Glutamatergic neuron (in vitro differentiated cells): Measurements from ENCODE around the gene PTPRG. TPM values are rescaled to one million over a fixed set of nuclear protein-coding genes. Genes with fewer than 3 reads are reported as not detected.

Experiments
- DNase-seq: peaks from one replicate; pipeline ENCODE4 v3.0.0; 2022
- H3K27ac Mint-ChIP-seq: one replicate; pipeline ENCODE4 v1.8.0; 2020; ENCODE audit warnings: mild to moderate bottlenecking, mixed read lengths, inconsistent platforms; ENCODE audit not compliant: unreplicated experiment
- H3K27me3 Mint-ChIP-seq: one replicate; pipeline ENCODE4 v1.8.0; 2020; ENCODE audit warnings: mild to moderate bottlenecking, moderate library complexity, mixed read lengths, inconsistent platforms; ENCODE audit not compliant: unreplicated experiment
- H3K36me3 Mint-ChIP-seq: one replicate; pipeline ENCODE4 v1.8.0; 2020; ENCODE audit warnings: mild to moderate bottlenecking, mixed read lengths, inconsistent platforms; ENCODE audit not compliant: unreplicated experiment
- H3K4me1 Mint-ChIP-seq: one replicate; pipeline ENCODE4 v1.8.0; 2020; ENCODE audit warnings: mild to moderate bottlenecking, low read depth, mixed read lengths, inconsistent platforms; ENCODE audit not compliant: unreplicated experiment
- H3K4me3 Mint-ChIP-seq: one replicate; pipeline ENCODE4 v1.8.0; 2020; ENCODE audit warnings: mild to moderate bottlenecking, mixed read lengths, inconsistent platforms; ENCODE audit not compliant: unreplicated experiment
- H3K9me3 Mint-ChIP-seq: one replicate; pipeline ENCODE4 v1.8.0; 2020; ENCODE audit warnings: mild to moderate bottlenecking, moderate library complexity, mixed read lengths, inconsistent platforms; ENCODE audit not compliant: unreplicated experiment
- CTCF ChIP-seq: fragments of 200-600 bp; sonication (generic); IDR thresholded peaks from one replicate; pipeline ENCODE4 v1.5.0; 2021; ENCODE audit not compliant: partially characterized antibody, unreplicated experiment
- total RNA-seq: library from RNA; stranded (reverse); fragmentation: NEBNext Ultra II Directional; extraction: Animal tissue kit (Norgen Biotek cat#: 25700); gene quantifications from one replicate; pipeline ENCODE4 v1.2.1, GENCODE V29; 2021; ENCODE audit not compliant: unreplicated experiment

Gene PTPRG
- total RNA-seq, 1 donor from 2014 or later = 52.1 TPM

DNA sequence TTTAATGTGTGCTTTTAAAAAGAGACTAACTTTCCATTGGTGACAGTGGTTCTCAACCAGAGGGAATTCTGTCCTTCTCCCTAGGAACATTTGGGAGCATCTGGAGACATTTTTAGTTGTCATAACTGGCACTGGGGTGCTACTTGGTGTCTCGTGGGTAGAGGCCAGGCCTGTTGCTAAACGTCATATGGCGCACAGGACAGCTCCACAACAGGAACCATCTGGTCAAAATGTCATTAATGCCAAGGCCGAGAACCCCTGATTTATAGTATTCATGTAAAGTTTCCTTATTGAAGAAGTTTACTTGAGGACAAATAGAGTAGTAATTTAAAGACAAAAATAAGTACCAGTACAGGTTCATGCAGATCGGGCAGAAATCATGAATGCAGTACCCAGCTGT lies 647.7 kb downstream of the PTPRG start:
- H3K27me3 Mint-ChIP-seq = no peaks in the 10 kb centered on the region
- H3K4me3 Mint-ChIP-seq = no peak overlapping the region
- H3K4me1 Mint-ChIP-seq = no peaks in the 10 kb centered on the region
- H3K36me3 Mint-ChIP-seq = no peaks in the 10 kb centered on the region
- no peak overlapping the region for H3K27ac Mint-ChIP-seq
- no peak for DNase-seq
- TF ChIP-seq CTCF = no peak
- no peaks in the 10 kb centered on the region for H3K9me3 Mint-ChIP-seq

DNA sequence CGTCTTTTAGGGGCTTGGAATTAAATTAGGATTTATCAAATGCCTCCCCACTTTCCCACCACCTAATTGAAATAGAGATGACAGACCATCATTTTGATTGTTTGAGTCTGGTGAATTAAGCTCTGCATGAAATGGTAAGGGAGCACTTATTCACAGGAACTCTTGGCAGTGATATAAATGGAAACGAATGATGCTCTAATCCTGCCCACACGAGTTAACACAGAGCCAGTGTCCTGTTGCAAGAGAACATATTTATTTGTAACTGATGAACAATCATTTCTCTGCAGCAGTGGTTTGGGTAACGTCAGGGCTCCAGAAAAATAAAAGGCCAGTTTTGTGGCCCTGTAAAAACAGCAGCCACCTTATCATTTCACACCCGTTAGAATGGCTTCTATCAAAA lies 648.6 kb downstream of the PTPRG start:
- H3K36me3 Mint-ChIP-seq = no peaks in the 10 kb centered on the region
- H3K4me1 Mint-ChIP-seq = no peaks in the 10 kb centered on the region
- H3K27me3 Mint-ChIP-seq = no peaks in the 10 kb centered on the region
- H3K9me3 Mint-ChIP-seq = no peaks in the 10 kb centered on the region
- TF ChIP-seq CTCF = no peak
- H3K27ac Mint-ChIP-seq = no peak overlapping the region
- DNase-seq = no peak
- H3K4me3 Mint-ChIP-seq = no peak overlapping the region

GRCh38 chr3:62211675-62212429 lies 650.5 kb downstream of the PTPRG start:
- Mint-ChIP-seq H3K27ac (no peak overlapping the region), H3K4me1 (peaks cover 3% of the 10 kb centered on the region), H3K9me3 (no peaks in the 10 kb centered on the region), H3K36me3 (no peaks in the 10 kb centered on the region), H3K27me3 (no peaks in the 10 kb centered on the region), H3K4me3 (no peak overlapping the region)
- no peak for TF ChIP-seq CTCF
- DNase-seq = no peak

- H3K27ac Mint-ChIP-seq = no peak overlapping the region
- no peaks in the 10 kb centered on the region for H3K36me3 Mint-ChIP-seq
- DNase-seq = no peak
- peaks cover 3% of the 10 kb centered on the region for H3K4me1 Mint-ChIP-seq
- no peaks in the 10 kb centered on the region for H3K27me3 Mint-ChIP-seq
- H3K4me3 Mint-ChIP-seq = no peak overlapping the region
- H3K9me3 Mint-ChIP-seq = no peaks in the 10 kb centered on the region
- no peak for TF ChIP-seq CTCF
Measured at GRCh38 chr3:62214850-62215249, 653.5 kb downstream of the PTPRG start.

GRCh38 chr3:62220616-62221015 lies 659.2 kb downstream of the PTPRG start:
- H3K4me3 Mint-ChIP-seq = no peak overlapping the region
- peaks cover 2% of the 10 kb centered on the region for H3K27me3 Mint-ChIP-seq
- DNase-seq = no peak
- H3K36me3 Mint-ChIP-seq = peaks cover 4% of the 10 kb centered on the region
- H3K27ac Mint-ChIP-seq = no peak overlapping the region
- no peaks in the 10 kb centered on the region for H3K9me3 Mint-ChIP-seq
- no peak for TF ChIP-seq CTCF
- peaks cover 3% of the 10 kb centered on the region for H3K4me1 Mint-ChIP-seq
